WTC11 (cell line): ENCODE results near the gene LMLN. TPM values are rescaled to one million over a fixed set of nuclear protein-coding genes. Genes with fewer than 3 reads are reported as not detected.

Experiments
- ATAC-seq: fragments of 200-7000 bp; cut with Tn5 transposase; 2 replicates; pipeline ENCODE4 v1.10.0; 2021; ENCODE audit warnings: mild to moderate bottlenecking, moderate library complexity
- CTCF ChIA-PET: fragments of 300-600 bp; sonication (Branson Sonifier 250); formaldehyde crosslinking; loops from one replicate; lab custom pipeline; 2021; ENCODE audit warnings: antibody characterized with exemption; lab: Charles Lee
- POLR2A ChIA-PET: fragments of 350-600 bp; sonication (Branson Sonifier 250); formaldehyde crosslinking; loops from one replicate; lab custom pipeline; 2021; ENCODE audit warnings: antibody characterized with exemption; lab: Charles Lee
- DNase-seq: peaks from one replicate; pipeline ENCODE4 v3.0.0; 2021; ENCODE audit warnings: low spot score
- H3K27ac Mint-ChIP-seq: 2 replicates; pipeline ENCODE4 v1.8.0; 2021; ENCODE audit warnings: mixed read lengths
- H3K27me3 Mint-ChIP-seq: 2 replicates; pipeline ENCODE4 v1.8.0; 2021; ENCODE audit warnings: low read depth, mild to moderate bottlenecking, moderate library complexity, mixed read lengths
- H3K36me3 Mint-ChIP-seq: 2 replicates; pipeline ENCODE4 v1.8.0; 2021; ENCODE audit warnings: mixed read lengths
- H3K4me1 Mint-ChIP-seq: 2 replicates; pipeline ENCODE4 v1.8.0; 2022; ENCODE audit warnings: mixed read lengths
- H3K4me3 Mint-ChIP-seq: 2 replicates; pipeline ENCODE4 v1.8.0; 2021; ENCODE audit warnings: mild to moderate bottlenecking, moderate library complexity, mixed read lengths
- H3K9me3 Mint-ChIP-seq: 2 replicates; pipeline ENCODE4 v1.8.0; 2021; ENCODE audit warnings: mixed read lengths
- ATF6 ChIP-seq: sonication (generic); formaldehyde crosslinking; IDR thresholded peaks from 2 replicates; pipeline ENCODE4 v1.8.1; 2023; ENCODE audit warnings: mild to moderate bottlenecking, missing genetic modification reagents
- CREM ChIP-seq: sonication (generic); formaldehyde crosslinking; IDR thresholded peaks from 2 replicates; pipeline ENCODE4 v1.8.1; 2022; ENCODE audit warnings: mild to moderate bottlenecking, missing genetic modification reagents, moderate library complexity
- ELF4 ChIP-seq: sonication (generic); formaldehyde crosslinking; IDR thresholded peaks from 2 replicates; pipeline ENCODE4 v1.8.1; 2022; ENCODE audit warnings: low read depth, mild to moderate bottlenecking, moderate library complexity, missing genetic modification reagents
- EMX1 ChIP-seq: fragments of 250-450 bp; sonication (Bioruptor Pico); IDR thresholded peaks from 2 replicates; pipeline ENCODE4 v1.8.0; 2021; ENCODE audit warnings: mild to moderate bottlenecking
- GABPB1 ChIP-seq: sonication (generic); formaldehyde crosslinking; IDR thresholded peaks from 2 replicates; pipeline ENCODE4 v1.8.1; 2023; ENCODE audit warnings: mild to moderate bottlenecking, missing genetic modification reagents
- NFATC4 ChIP-seq: fragments of 250-450 bp; sonication (Bioruptor Pico); IDR thresholded peaks from 2 replicates; pipeline ENCODE4 v1.9.0; 2021; ENCODE audit warnings: mild to moderate bottlenecking
- TEAD1 ChIP-seq: sonication (generic); formaldehyde crosslinking; IDR thresholded peaks from 2 replicates; pipeline ENCODE4 v1.8.0; 2022; ENCODE audit warnings: mild to moderate bottlenecking, missing genetic modification reagents
- ZNF232 ChIP-seq: sonication (generic); formaldehyde crosslinking; IDR thresholded peaks from 2 replicates; pipeline ENCODE4 v1.8.0; 2022; ENCODE audit warnings: mild to moderate bottlenecking, missing genetic modification reagents
- ZNF396 ChIP-seq: fragments of 250-450 bp; sonication (Bioruptor Pico); IDR thresholded peaks from 2 replicates; pipeline ENCODE4 v1.8.0; 2021; ENCODE audit warnings: mild to moderate bottlenecking, moderate library complexity, borderline replicate concordance
- total RNA-seq: library from RNA; stranded (reverse); gene quantifications from 3 replicates; pipeline ENCODE4 v1.2.3, GENCODE V29; 2021
- TF ChIP-seq, protein P1 (sequence below): fragments of 250-450 bp; sonication (Bioruptor Pico); IDR thresholded peaks from 2 replicates; pipeline ENCODE4 v1.9.0; 2021; ENCODE audit warnings: mild to moderate bottlenecking, borderline replicate concordance
- TF ChIP-seq, protein P2 (sequence below): sonication (generic); formaldehyde crosslinking; IDR thresholded peaks from 2 replicates; pipeline ENCODE4 v1.8.0; 2023; ENCODE audit warnings: mild to moderate bottlenecking, missing genetic modification reagents
- TF ChIP-seq, protein P3 (sequence below): sonication (generic); formaldehyde crosslinking; IDR thresholded peaks from 2 replicates; pipeline ENCODE4 v1.8.1; 2022; ENCODE audit warnings: missing genetic modification reagents, borderline replicate concordance
- TF ChIP-seq, protein P4 (sequence below): fragments of 250-450 bp; sonication (Bioruptor Pico); IDR thresholded peaks from 2 replicates; pipeline ENCODE4 v1.9.0; 2021; ENCODE audit warnings: mild to moderate bottlenecking

The LMLN gene
- total RNA-seq, 1 experiment from 2014 or later, result 5.2 TPM

DNA sequence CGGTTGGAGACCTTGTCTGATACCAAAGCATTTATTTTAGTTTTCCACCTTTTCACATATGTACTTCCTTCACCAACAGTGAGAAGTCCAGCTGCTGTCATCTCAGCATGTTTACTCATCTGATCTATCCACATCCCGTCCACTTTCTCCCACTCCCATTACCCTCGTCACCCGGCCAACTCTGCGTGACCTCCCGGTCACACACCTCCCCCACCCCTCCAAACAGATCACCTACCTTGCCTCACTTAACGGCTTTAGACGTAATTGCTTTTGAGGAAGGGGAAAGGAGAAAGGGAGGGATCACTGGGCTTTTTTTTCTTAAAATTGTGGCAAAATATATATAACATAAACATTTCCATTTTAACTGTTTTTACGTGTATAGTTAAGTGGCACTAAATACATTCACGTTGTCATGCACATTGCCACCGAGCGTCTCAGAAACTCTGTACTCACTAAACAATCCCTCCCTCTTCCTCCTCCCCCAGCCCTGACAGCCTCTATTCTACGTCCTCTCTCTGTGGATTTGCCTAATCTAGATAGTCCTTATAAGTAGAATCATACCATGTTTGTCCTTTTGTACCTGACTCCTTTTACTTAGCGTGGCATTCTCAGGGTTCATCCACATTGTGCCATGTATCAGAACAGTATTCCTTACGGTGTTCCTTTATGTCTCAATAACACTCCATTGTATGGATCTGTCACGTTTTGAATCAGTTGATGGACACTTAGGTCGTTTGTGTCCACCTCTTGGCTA is 67.2 kb downstream of the LMLN start:
- TF ChIP-seq, protein P1, sequence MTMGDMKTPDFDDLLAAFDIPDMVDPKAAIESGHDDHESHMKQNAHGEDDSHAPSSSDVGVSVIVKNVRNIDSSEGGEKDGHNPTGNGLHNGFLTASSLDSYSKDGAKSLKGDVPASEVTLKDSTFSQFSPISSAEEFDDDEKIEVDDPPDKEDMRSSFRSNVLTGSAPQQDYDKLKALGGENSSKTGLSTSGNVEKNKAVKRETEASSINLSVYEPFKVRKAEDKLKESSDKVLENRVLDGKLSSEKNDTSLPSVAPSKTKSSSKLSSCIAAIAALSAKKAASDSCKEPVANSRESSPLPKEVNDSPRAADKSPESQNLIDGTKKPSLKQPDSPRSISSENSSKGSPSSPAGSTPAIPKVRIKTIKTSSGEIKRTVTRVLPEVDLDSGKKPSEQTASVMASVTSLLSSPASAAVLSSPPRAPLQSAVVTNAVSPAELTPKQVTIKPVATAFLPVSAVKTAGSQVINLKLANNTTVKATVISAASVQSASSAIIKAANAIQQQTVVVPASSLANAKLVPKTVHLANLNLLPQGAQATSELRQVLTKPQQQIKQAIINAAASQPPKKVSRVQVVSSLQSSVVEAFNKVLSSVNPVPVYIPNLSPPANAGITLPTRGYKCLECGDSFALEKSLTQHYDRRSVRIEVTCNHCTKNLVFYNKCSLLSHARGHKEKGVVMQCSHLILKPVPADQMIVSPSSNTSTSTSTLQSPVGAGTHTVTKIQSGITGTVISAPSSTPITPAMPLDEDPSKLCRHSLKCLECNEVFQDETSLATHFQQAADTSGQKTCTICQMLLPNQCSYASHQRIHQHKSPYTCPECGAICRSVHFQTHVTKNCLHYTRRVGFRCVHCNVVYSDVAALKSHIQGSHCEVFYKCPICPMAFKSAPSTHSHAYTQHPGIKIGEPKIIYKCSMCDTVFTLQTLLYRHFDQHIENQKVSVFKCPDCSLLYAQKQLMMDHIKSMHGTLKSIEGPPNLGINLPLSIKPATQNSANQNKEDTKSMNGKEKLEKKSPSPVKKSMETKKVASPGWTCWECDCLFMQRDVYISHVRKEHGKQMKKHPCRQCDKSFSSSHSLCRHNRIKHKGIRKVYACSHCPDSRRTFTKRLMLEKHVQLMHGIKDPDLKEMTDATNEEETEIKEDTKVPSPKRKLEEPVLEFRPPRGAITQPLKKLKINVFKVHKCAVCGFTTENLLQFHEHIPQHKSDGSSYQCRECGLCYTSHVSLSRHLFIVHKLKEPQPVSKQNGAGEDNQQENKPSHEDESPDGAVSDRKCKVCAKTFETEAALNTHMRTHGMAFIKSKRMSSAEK, result no peak
- TF ChIP-seq CREM (CRISPR knock-in tag) (no peak), EMX1 (CRISPR knock-in tag) (no peak), GABPB1 (no peak)
- TF ChIP-seq, protein P2, sequence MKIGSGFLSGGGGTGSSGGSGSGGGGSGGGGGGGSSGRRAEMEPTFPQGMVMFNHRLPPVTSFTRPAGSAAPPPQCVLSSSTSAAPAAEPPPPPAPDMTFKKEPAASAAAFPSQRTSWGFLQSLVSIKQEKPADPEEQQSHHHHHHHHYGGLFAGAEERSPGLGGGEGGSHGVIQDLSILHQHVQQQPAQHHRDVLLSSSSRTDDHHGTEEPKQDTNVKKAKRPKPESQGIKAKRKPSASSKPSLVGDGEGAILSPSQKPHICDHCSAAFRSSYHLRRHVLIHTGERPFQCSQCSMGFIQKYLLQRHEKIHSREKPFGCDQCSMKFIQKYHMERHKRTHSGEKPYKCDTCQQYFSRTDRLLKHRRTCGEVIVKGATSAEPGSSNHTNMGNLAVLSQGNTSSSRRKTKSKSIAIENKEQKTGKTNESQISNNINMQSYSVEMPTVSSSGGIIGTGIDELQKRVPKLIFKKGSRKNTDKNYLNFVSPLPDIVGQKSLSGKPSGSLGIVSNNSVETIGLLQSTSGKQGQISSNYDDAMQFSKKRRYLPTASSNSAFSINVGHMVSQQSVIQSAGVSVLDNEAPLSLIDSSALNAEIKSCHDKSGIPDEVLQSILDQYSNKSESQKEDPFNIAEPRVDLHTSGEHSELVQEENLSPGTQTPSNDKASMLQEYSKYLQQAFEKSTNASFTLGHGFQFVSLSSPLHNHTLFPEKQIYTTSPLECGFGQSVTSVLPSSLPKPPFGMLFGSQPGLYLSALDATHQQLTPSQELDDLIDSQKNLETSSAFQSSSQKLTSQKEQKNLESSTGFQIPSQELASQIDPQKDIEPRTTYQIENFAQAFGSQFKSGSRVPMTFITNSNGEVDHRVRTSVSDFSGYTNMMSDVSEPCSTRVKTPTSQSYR, result no peak
- TF ChIP-seq, all 79 proteins: peak for 0
- H3K9me3 Mint-ChIP-seq, result no peaks in the 10 kb centered on the region
- no peaks in the 10 kb centered on the region for H3K4me1 Mint-ChIP-seq
- H3K27ac Mint-ChIP-seq, result no peak overlapping the region
- no peaks in the 10 kb centered on the region for H3K36me3 Mint-ChIP-seq
- ChIA-PET CTCF (interaction anchor here (1.0 kb wide), 1 partner anchor 19 kb away, joined by 3 read pairs; no protein-coding TSS in a partner anchor), POLR2A (no interaction called here)
- DNase-seq, result no peak
- no peak overlapping the region for H3K4me3 Mint-ChIP-seq
- ATAC-seq, result no peak
- no peaks in the 10 kb centered on the region for H3K27me3 Mint-ChIP-seq

DNA sequence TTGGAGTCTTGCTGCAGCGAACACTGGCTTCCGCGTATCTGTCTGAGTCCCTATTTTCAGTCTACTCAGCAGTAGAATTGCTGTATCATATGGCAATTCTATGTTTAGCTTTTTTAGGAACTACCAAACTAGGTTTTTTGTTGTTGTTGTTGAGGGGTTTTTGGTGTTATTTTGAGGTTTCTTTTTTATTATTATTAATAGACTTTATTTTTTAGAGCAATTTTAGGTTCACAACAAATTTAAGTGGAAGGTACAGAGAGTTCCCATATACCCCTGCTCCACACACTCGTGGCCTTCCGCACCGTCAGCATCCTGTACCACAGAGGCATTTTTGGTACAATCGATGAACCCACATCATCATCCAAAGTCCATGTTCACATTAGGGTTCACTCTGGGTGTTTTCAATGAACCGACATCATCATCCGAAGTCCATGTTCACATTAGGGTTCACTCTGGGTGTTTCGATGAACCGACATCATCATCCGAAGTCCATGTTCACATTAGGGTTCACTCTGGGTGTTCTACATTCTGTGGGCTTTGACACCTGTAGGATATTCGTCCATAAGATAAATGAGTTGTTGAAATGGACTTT is 67.9 kb downstream of the LMLN start:
- ChIA-PET POLR2A (no interaction called here), CTCF (no interaction called here)
- ATAC-seq, result no peak
- Mint-ChIP-seq H3K36me3 (no peaks in the 10 kb centered on the region), H3K4me1 (0 out of 2 replicates have a peak, but pooled peaks cover 2% of the 10 kb centered on the region), H3K9me3 (no peaks in the 10 kb centered on the region), H3K27me3 (no peaks in the 10 kb centered on the region), H3K27ac (no peak overlapping the region), H3K4me3 (no peak overlapping the region)
- TF ChIP-seq ATF6 (no peak), NFATC4 (CRISPR knock-in tag) (no peak), ELF4 (CRISPR knock-in tag) (no peak), TEAD1 (no peak), ZNF396 (no peak), ZNF232 (no peak)
- TF ChIP-seq, protein P3, sequence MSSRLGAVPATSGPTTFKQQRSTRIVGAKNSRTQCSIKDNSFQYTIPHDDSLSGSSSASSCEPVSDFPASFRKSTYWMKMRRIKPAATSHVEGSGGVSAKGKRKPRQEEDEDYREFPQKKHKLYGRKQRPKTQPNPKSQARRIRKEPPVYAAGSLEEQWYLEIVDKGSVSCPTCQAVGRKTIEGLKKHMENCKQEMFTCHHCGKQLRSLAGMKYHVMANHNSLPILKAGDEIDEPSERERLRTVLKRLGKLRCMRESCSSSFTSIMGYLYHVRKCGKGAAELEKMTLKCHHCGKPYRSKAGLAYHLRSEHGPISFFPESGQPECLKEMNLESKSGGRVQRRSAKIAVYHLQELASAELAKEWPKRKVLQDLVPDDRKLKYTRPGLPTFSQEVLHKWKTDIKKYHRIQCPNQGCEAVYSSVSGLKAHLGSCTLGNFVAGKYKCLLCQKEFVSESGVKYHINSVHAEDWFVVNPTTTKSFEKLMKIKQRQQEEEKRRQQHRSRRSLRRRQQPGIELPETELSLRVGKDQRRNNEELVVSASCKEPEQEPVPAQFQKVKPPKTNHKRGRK, result no peak
- TF ChIP-seq, protein P4, sequence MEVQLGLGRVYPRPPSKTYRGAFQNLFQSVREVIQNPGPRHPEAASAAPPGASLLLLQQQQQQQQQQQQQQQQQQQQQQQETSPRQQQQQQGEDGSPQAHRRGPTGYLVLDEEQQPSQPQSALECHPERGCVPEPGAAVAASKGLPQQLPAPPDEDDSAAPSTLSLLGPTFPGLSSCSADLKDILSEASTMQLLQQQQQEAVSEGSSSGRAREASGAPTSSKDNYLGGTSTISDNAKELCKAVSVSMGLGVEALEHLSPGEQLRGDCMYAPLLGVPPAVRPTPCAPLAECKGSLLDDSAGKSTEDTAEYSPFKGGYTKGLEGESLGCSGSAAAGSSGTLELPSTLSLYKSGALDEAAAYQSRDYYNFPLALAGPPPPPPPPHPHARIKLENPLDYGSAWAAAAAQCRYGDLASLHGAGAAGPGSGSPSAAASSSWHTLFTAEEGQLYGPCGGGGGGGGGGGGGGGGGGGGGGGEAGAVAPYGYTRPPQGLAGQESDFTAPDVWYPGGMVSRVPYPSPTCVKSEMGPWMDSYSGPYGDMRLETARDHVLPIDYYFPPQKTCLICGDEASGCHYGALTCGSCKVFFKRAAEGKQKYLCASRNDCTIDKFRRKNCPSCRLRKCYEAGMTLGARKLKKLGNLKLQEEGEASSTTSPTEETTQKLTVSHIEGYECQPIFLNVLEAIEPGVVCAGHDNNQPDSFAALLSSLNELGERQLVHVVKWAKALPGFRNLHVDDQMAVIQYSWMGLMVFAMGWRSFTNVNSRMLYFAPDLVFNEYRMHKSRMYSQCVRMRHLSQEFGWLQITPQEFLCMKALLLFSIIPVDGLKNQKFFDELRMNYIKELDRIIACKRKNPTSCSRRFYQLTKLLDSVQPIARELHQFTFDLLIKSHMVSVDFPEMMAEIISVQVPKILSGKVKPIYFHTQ (CRISPR knock-in tag), result no peak
- no peak for DNase-seq
